ENCODE measurements around the gene SH2D2A.
A peak's percentile ranks its signal among the peaks of the same experiment; 100 is the strongest.

The SH2D2A gene

GRCh38 chr1:156833603-156834002 lies 17.0 kb upstream of the SH2D2A start:
- DNase-seq: no peak
- in situ Hi-C loops (cut with HindIII; ENCODE audit: low pct_ligation_motif_present, low pct_unique_long_range_greater_than_20kb, low sequenced_read_pairs): no loop called here

GRCh38 chr1:156832434-156832833 lies 15.8 kb upstream of the SH2D2A start:
- no peak for DNase-seq
- in situ Hi-C loops (cut with HindIII; ENCODE audit: low pct_ligation_motif_present, low pct_unique_long_range_greater_than_20kb, low sequenced_read_pairs): no loop called here

GRCh38 chr1:156828400-156829124 lies 11.9 kb upstream of the SH2D2A start:
- in situ Hi-C loops (cut with HindIII; ENCODE audit: low pct_ligation_motif_present, low pct_unique_long_range_greater_than_20kb, low sequenced_read_pairs): no loop called here
- no peak for DNase-seq

GRCh38 chr1:156826630-156827029 lies 10.0 kb upstream of the SH2D2A start:
- no peak for DNase-seq
- in situ Hi-C loops (cut with HindIII; ENCODE audit: low pct_ligation_motif_present, low pct_unique_long_range_greater_than_20kb, low sequenced_read_pairs): no loop called here

GRCh38 chr1:156823210-156823790 lies 6.7 kb upstream of the SH2D2A start:
- in situ Hi-C loops (cut with HindIII; ENCODE audit: low pct_ligation_motif_present, low pct_unique_long_range_greater_than_20kb, low sequenced_read_pairs): no loop called here
- DNase-seq: no peak

GRCh38 chr1:156822680-156823079 lies 6.0 kb upstream of the SH2D2A start:
- no peak for DNase-seq
- in situ Hi-C loops (cut with HindIII; ENCODE audit: low pct_ligation_motif_present, low pct_unique_long_range_greater_than_20kb, low sequenced_read_pairs): no loop called here

GRCh38 chr1:156821801-156822200 lies 5.2 kb upstream of the SH2D2A start:
- DNase-seq: no peak
- in situ Hi-C loops (cut with HindIII; ENCODE audit: low pct_ligation_motif_present, low pct_unique_long_range_greater_than_20kb, low sequenced_read_pairs): no loop called here

GRCh38 chr1:156815961-156816422 lies 656 bp downstream of the SH2D2A start:
- no peak for DNase-seq
- in situ Hi-C loops (cut with HindIII; ENCODE audit: low pct_ligation_motif_present, low pct_unique_long_range_greater_than_20kb, low sequenced_read_pairs): no loop called here

- no peak for DNase-seq
- in situ Hi-C loops (cut with HindIII; ENCODE audit: low pct_ligation_motif_present, low pct_unique_long_range_greater_than_20kb, low sequenced_read_pairs): no loop called here
Measured at GRCh38 chr1:156815307-156815826, 1.3 kb downstream of the SH2D2A start.

- in situ Hi-C loops (cut with HindIII; ENCODE audit: low pct_ligation_motif_present, low pct_unique_long_range_greater_than_20kb, low sequenced_read_pairs): no loop called here
- DNase-seq: no peak
Measured at GRCh38 chr1:156814571-156815260, 1.9 kb downstream of the SH2D2A start.

- in situ Hi-C loops (cut with HindIII; ENCODE audit: low pct_ligation_motif_present, low pct_unique_long_range_greater_than_20kb, low sequenced_read_pairs): no loop called here
- peak; percentile 40 for DNase-seq
Measured at GRCh38 chr1:156813750-156814570, 2.7 kb downstream of the SH2D2A start.

GRCh38 chr1:156813298-156813697 lies 3.4 kb downstream of the SH2D2A start:
- in situ Hi-C loops (cut with HindIII; ENCODE audit: low pct_ligation_motif_present, low pct_unique_long_range_greater_than_20kb, low sequenced_read_pairs): no loop called here
- DNase-seq: no peak

GRCh38 chr1:156812293-156812990 lies 4.2 kb downstream of the SH2D2A start:
- in situ Hi-C loops (cut with HindIII; ENCODE audit: low pct_ligation_motif_present, low pct_unique_long_range_greater_than_20kb, low sequenced_read_pairs): no loop called here

GRCh38 chr1:156811168-156811567 lies 5.5 kb downstream of the SH2D2A start:
- in situ Hi-C loops (cut with HindIII; ENCODE audit: low pct_ligation_motif_present, low pct_unique_long_range_greater_than_20kb, low sequenced_read_pairs): no loop called here
- no peak for DNase-seq

More at GRCh38 chr1:156812293-156812990, 4.2 kb downstream of the SH2D2A start:
- DNase-seq: no peak

GRCh38 chr1:156809711-156810366 lies 6.8 kb downstream of the SH2D2A start:
- in situ Hi-C loops (cut with HindIII; ENCODE audit: low pct_ligation_motif_present, low pct_unique_long_range_greater_than_20kb, low sequenced_read_pairs): no loop called here
- DNase-seq: no peak

GRCh38 chr1:156809281-156809680 lies 7.4 kb downstream of the SH2D2A start:
- in situ Hi-C loops (cut with HindIII; ENCODE audit: low pct_ligation_motif_present, low pct_unique_long_range_greater_than_20kb, low sequenced_read_pairs): no loop called here

GRCh38 chr1:156808186-156809030 lies 8.2 kb downstream of the SH2D2A start:
- no peak for DNase-seq
- in situ Hi-C loops (cut with HindIII; ENCODE audit: low pct_ligation_motif_present, low pct_unique_long_range_greater_than_20kb, low sequenced_read_pairs): no loop called here

More at GRCh38 chr1:156809281-156809680, 7.4 kb downstream of the SH2D2A start:
- no peak for DNase-seq

Data from ACHN (cell line).